HepG2 (cell line): ENCODE measurements around the gene PKLR. TPM values are rescaled to one million over a fixed set of nuclear protein-coding genes. Genes with fewer than 3 reads are reported as not detected.
A peak's percentile ranks its signal among the peaks of the same experiment; 100 is the strongest.

Source experiments
- ATM ChIP-seq: fragments of 450-650 bp; IDR thresholded peaks from 2 replicates; pipeline ENCODE4 v1.7.1; 2017; ENCODE audit warnings: mild to moderate bottlenecking, borderline replicate concordance
- GATAD1 ChIP-seq: IDR thresholded peaks from 2 replicates; pipeline ENCODE4 v1.6.1; 2016; ENCODE audit warnings: missing genetic modification reagents, missing compliant biosample characterization
- HCFC1 ChIP-seq: fragments of 150-350 bp; IDR thresholded peaks from 2 replicates; pipeline ENCODE4 v1.6.1; 2014; ENCODE audit warnings: low read depth, low read length
- KLF13 ChIP-seq: sonication (generic); formaldehyde crosslinking; IDR thresholded peaks from 2 replicates; pipeline ENCODE4 v1.4.0; 2020; ENCODE audit warnings: mild to moderate bottlenecking, missing genetic modification reagents
- TEAD2 ChIP-seq: sonication (generic); formaldehyde crosslinking; IDR thresholded peaks from 2 replicates; pipeline ENCODE4 v1.9.0; 2021; ENCODE audit warnings: missing genetic modification reagents
- ZNF318 ChIP-seq: sonication (generic); formaldehyde crosslinking; IDR thresholded peaks from 2 replicates; pipeline ENCODE4 v1.4.0; 2020; ENCODE audit warnings: mild to moderate bottlenecking, missing genetic modification reagents
- ZNF333 ChIP-seq: sonication (generic); formaldehyde crosslinking; IDR thresholded peaks from 2 replicates; pipeline ENCODE4 v1.4.0; 2020; ENCODE audit warnings: mild to moderate bottlenecking, missing genetic modification reagents, borderline replicate concordance
- ZNF350 ChIP-seq: sonication (generic); formaldehyde crosslinking; IDR thresholded peaks from 2 replicates; pipeline ENCODE4 v1.4.0; 2020; ENCODE audit warnings: mild to moderate bottlenecking, low read depth, missing genetic modification reagents, borderline replicate concordance
- ZNF850 ChIP-seq: sonication (generic); formaldehyde crosslinking; conservative IDR thresholded peaks from 2 replicates; pipeline ENCODE4 v1.9.0; 2021; ENCODE audit warnings: mild to moderate bottlenecking, missing genetic modification reagents
- polyA plus RNA-seq, 8 experiments: library from polyadenylated mRNA; depleted of rRNA in 3 of 8; stranded (reverse) in 7 of 8; unstranded in 1 of 8; fragments of >200 nt; fragmentation: Illumina TruSeq in 4 of 8; extraction: Trizol in 4 of 8; gene quantifications; 2 replicates each; pipeline versions ENCODE4 v1.2.1 to v1.2.3, GENCODE V29; 2011 to 2016; ENCODE audit warnings: low read depth in 4 of 8, missing spikeins in 1 of 8, mixed read lengths in 1 of 8; ENCODE audit not compliant: insufficient read depth in 1 of 8
- total RNA-seq, 5 experiments: library from RNA; depleted of rRNA; stranded (reverse); fragments of >200 nt; fragmentation: Illumina TruSeq; extraction: Trizol; gene quantifications; 2 replicates each; pipeline ENCODE4 v1.2.3, GENCODE V29; 2016; ENCODE audit warnings: low read depth in 1 of 5
- TF ChIP-seq, protein P1 (sequence below): IDR thresholded peaks from 2 replicates; pipeline ENCODE4 v1.6.1; 2016; ENCODE audit warnings: missing biosample characterization, missing genetic modification reagents, low read depth
- TF ChIP-seq, protein P2 (sequence below): sonication (generic); formaldehyde crosslinking; IDR thresholded peaks from 2 replicates; pipeline ENCODE4 v1.8.0; 2022; ENCODE audit warnings: mild to moderate bottlenecking, missing genetic modification reagents; ENCODE audit not compliant: insufficient replicate concordance

The PKLR gene
- total and polyA plus RNA-seq, 2 of the 13 experiments (the other 11 are each of a cell fraction or from before 2014, with no cell fraction given): 10.3 to 29.3 TPM

GRCh38 chr1:155322953-155323728, 21.9 kb upstream of the PKLR start (continued):
- TF ChIP-seq ZNF318 (CRISPR knock-in tag) (no peak), ZNF333 (CRISPR knock-in tag) (no peak), ZNF350 (peak; percentile 46; the same call in 1 of the 2 replicates), ZNF850 (CRISPR knock-in tag) (0 out of 2 replicates have a peak, but pooled peaks have one; percentile 53), KLF13 (CRISPR knock-in tag) (no peak), GATAD1 (peak; percentile 67), TEAD2 (CRISPR knock-in tag) (no peak), HCFC1 (peak; percentile 23; the same call in 1 of the 2 replicates), ATM (no peak)
- TF ChIP-seq, protein P1, sequence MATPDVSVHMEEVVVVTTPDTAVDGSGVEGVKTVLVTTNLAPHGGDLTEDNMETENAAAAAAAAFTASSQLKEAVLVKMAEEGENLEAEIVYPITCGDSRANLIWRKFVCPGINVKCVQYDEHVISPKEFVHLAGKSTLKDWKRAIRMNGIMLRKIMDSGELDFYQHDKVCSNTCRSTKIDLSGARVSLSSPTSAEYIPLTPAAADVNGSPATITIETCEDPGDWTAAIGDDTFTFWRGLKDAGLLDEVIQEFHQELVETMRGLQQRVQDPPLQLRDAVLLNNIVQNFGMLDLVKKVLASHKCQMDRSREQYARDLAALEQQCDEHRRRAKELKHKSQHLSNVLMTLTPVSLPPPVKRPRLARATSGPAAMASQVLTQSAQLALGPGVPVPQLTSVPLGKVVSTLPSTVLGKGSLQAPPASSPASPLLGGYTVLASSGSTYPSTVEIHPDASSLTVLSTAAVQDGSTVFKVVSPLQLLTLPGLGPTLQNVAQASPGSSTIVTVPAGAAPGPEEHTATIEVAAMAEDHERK: 0 out of 2 replicates have a peak, but pooled peaks have one; percentile 31
- TF ChIP-seq, protein P2, sequence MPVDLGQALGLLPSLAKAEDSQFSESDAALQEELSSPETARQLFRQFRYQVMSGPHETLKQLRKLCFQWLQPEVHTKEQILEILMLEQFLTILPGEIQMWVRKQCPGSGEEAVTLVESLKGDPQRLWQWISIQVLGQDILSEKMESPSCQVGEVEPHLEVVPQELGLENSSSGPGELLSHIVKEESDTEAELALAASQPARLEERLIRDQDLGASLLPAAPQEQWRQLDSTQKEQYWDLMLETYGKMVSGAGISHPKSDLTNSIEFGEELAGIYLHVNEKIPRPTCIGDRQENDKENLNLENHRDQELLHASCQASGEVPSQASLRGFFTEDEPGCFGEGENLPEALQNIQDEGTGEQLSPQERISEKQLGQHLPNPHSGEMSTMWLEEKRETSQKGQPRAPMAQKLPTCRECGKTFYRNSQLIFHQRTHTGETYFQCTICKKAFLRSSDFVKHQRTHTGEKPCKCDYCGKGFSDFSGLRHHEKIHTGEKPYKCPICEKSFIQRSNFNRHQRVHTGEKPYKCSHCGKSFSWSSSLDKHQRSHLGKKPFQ (CRISPR knock-in tag): no peak
